T-helper 2 cell treated with Interferon-gamma antibody and Interleukin-4, amounts not matched to agents 5 μg/mL and 100 μg/mL, for 36 hours (primary cell): ENCODE results near the gene KCNG4.

Experiments used
- DNase-seq: peaks from one replicate; pipeline ENCODE4 v3.0.0; 2021; ENCODE audit warnings: low spot score
- H3K27ac Mint-ChIP-seq: one replicate; pipeline ENCODE4 v1.8.0; 2021; ENCODE audit warnings: mild to moderate bottlenecking, mixed read lengths
- H3K27me3 Mint-ChIP-seq: one replicate; pipeline ENCODE4 v1.8.0; 2021; ENCODE audit warnings: low read depth, mixed read lengths
- H3K36me3 Mint-ChIP-seq: one replicate; pipeline ENCODE4 v1.8.0; 2021; ENCODE audit warnings: low read depth, mixed read lengths
- H3K4me1 Mint-ChIP-seq: one replicate; pipeline ENCODE4 v1.8.0; 2021; ENCODE audit warnings: low read depth, mixed read lengths
- H3K4me3 Mint-ChIP-seq: one replicate; pipeline ENCODE4 v1.8.0; 2022; ENCODE audit warnings: mild to moderate bottlenecking, moderate library complexity, mixed read lengths
- H3K9me3 Mint-ChIP-seq: one replicate; pipeline ENCODE4 v1.8.0; 2021; ENCODE audit warnings: mixed read lengths

Gene KCNG4

GRCh38 chr16:84183911-84184591 is 55.8 kb downstream of the KCNG4 start:
- Mint-ChIP-seq H3K9me3 (no peaks in the 10 kb centered on the region), H3K27me3 (no peaks in the 10 kb centered on the region), H3K36me3 (peaks cover 13% of the 10 kb centered on the region), H3K4me1 (peaks cover 10% of the 10 kb centered on the region), H3K27ac (no peak overlapping the region), H3K4me3 (no peak overlapping the region)
- no peak for DNase-seq

GRCh38 chr16:84183572-84183875 is 56.3 kb downstream of the KCNG4 start:
- H3K27me3 Mint-ChIP-seq: no peaks in the 10 kb centered on the region
- no peak overlapping the region for H3K27ac Mint-ChIP-seq
- no peak for DNase-seq
- no peak overlapping the region for H3K4me3 Mint-ChIP-seq
- peaks cover 13% of the 10 kb centered on the region for H3K36me3 Mint-ChIP-seq
- peaks cover 10% of the 10 kb centered on the region for H3K4me1 Mint-ChIP-seq
- H3K9me3 Mint-ChIP-seq: no peaks in the 10 kb centered on the region

- DNase-seq: no peak
- Mint-ChIP-seq H3K4me3 (no peak overlapping the region), H3K27me3 (no peaks in the 10 kb centered on the region), H3K27ac (no peak overlapping the region), H3K36me3 (peaks cover 16% of the 10 kb centered on the region), H3K4me1 (peaks cover 10% of the 10 kb centered on the region), H3K9me3 (no peaks in the 10 kb centered on the region)
These were observed 56.9 kb downstream of the KCNG4 start for GRCh38 chr16:84182680-84183571.

GRCh38 chr16:84182104-84182503 is 57.7 kb downstream of the KCNG4 start:
- Mint-ChIP-seq H3K27me3 (no peaks in the 10 kb centered on the region), H3K4me3 (no peak overlapping the region), H3K27ac (no peak overlapping the region), H3K4me1 (peaks cover 9% of the 10 kb centered on the region), H3K9me3 (no peaks in the 10 kb centered on the region), H3K36me3 (peaks cover 19% of the 10 kb centered on the region)
- no peak for DNase-seq

GRCh38 chr16:84181144-84181915 is 58.5 kb downstream of the KCNG4 start:
- H3K9me3 Mint-ChIP-seq: no peaks in the 10 kb centered on the region
- no peak overlapping the region for H3K4me3 Mint-ChIP-seq
- H3K36me3 Mint-ChIP-seq: peaks cover 16% of the 10 kb centered on the region
- H3K27ac Mint-ChIP-seq: no peak overlapping the region
- no peaks in the 10 kb centered on the region for H3K27me3 Mint-ChIP-seq
- peaks cover 7% of the 10 kb centered on the region for H3K4me1 Mint-ChIP-seq
- DNase-seq: no peak

- no peak overlapping the region for H3K4me3 Mint-ChIP-seq
- peaks cover 16% of the 10 kb centered on the region for H3K36me3 Mint-ChIP-seq
- peaks cover 5% of the 10 kb centered on the region for H3K4me1 Mint-ChIP-seq
- H3K9me3 Mint-ChIP-seq: no peaks in the 10 kb centered on the region
- H3K27me3 Mint-ChIP-seq: no peaks in the 10 kb centered on the region
- no peak overlapping the region for H3K27ac Mint-ChIP-seq
- no peak for DNase-seq
These were observed 59.2 kb downstream of the KCNG4 start for GRCh38 chr16:84180519-84181140.

- Mint-ChIP-seq H3K4me3 (no peak overlapping the region), H3K27ac (no peak overlapping the region), H3K9me3 (no peaks in the 10 kb centered on the region), H3K27me3 (no peaks in the 10 kb centered on the region), H3K4me1 (peaks cover 3% of the 10 kb centered on the region), H3K36me3 (peaks cover 16% of the 10 kb centered on the region)
- DNase-seq: no peak
These were observed 60.0 kb downstream of the KCNG4 start for GRCh38 chr16:84179612-84180320.

GRCh38 chr16:84178892-84179611 is 60.8 kb downstream of the KCNG4 start:
- Mint-ChIP-seq H3K4me3 (no peak overlapping the region), H3K27ac (no peak overlapping the region)

GRCh38 chr16:84178146-84178765 is 61.6 kb downstream of the KCNG4 start:
- Mint-ChIP-seq H3K4me1 (peaks cover 3% of the 10 kb centered on the region), H3K27me3 (no peaks in the 10 kb centered on the region), H3K27ac (no peak overlapping the region), H3K4me3 (no peak overlapping the region), H3K9me3 (no peaks in the 10 kb centered on the region), H3K36me3 (peaks cover 11% of the 10 kb centered on the region)
- no peak for DNase-seq

More at GRCh38 chr16:84178892-84179611, 60.8 kb downstream of the KCNG4 start:
- peaks cover 3% of the 10 kb centered on the region for H3K4me1 Mint-ChIP-seq
- H3K9me3 Mint-ChIP-seq: no peaks in the 10 kb centered on the region
- no peak for DNase-seq
- peaks cover 11% of the 10 kb centered on the region for H3K36me3 Mint-ChIP-seq
- no peaks in the 10 kb centered on the region for H3K27me3 Mint-ChIP-seq

GRCh38 chr16:84177741-84178073 is 62.1 kb downstream of the KCNG4 start:
- H3K4me1 Mint-ChIP-seq: peaks cover 3% of the 10 kb centered on the region
- H3K9me3 Mint-ChIP-seq: no peaks in the 10 kb centered on the region
- peak; percentile 30 for DNase-seq
- H3K36me3 Mint-ChIP-seq: peaks cover 7% of the 10 kb centered on the region
- H3K4me3 Mint-ChIP-seq: no peak overlapping the region
- no peak overlapping the region for H3K27ac Mint-ChIP-seq
- H3K27me3 Mint-ChIP-seq: no peaks in the 10 kb centered on the region

GRCh38 chr16:84176192-84177053 is 63.4 kb downstream of the KCNG4 start:
- no peak for DNase-seq
- Mint-ChIP-seq H3K27ac (no peak overlapping the region), H3K9me3 (no peaks in the 10 kb centered on the region), H3K4me1 (peaks cover 3% of the 10 kb centered on the region), H3K4me3 (no peak overlapping the region), H3K36me3 (peaks cover 6% of the 10 kb centered on the region), H3K27me3 (no peaks in the 10 kb centered on the region)
